Stimulated activated CD8-positive, alpha-beta memory T cell treated with anti-CD3 and anti-CD28 coated beads, Interleukin-4, amount 100 ng/mL, for 1 hour (primary cell): ENCODE results near the gene RAB43.

Experiments used
- DNase-seq, 2 donors: peaks; one replicate each; pipeline ENCODE4 v3.0.0-alpha.2; 2020; ENCODE audit warnings: low read depth in 2 of 2, low spot score in 1 of 2

RAB43 gene

DNA sequence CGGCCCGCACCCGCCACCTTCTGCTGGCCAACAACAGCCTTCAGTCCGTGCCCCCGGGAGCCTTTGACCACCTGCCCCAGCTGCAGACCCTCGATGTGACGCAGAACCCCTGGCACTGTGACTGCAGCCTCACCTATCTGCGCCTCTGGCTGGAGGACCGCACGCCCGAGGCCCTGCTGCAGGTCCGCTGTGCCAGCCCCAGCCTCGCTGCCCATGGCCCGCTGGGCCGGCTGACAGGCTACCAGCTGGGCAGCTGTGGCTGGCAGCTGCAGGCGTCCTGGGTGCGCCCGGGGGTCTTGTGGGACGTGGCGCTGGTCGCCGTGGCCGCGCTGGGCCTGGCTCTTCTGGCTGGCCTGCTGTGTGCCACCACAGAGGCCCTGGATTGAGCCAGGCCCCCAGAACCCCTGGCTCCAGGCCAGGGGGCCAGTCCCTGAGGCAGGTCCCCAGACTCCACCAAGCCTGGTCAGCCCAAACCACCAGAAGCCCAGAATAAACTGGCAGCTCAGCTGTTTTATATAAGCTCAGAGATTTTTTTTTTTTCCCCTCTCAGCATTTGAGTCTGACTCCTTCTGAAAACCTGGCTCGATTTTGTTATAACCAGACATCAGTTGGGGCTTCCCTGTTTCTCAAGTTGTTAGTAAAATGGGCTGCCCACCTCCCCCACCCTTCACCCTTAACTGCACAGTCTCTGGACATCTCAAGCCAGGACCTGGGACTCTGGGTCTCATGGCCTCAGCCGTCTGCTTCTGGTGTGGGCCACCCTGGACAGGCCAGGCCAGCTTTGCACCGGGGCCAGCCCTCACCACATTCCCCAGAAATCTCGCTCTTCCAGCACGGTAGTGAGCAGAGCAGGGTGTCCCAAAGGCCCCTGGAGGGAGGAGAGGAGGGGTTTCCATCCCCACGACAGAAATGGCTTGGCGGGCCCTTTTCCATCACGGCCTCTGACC lies 59.4 kb downstream of the RAB43 start:
- DNase-seq = no peak

DNA sequence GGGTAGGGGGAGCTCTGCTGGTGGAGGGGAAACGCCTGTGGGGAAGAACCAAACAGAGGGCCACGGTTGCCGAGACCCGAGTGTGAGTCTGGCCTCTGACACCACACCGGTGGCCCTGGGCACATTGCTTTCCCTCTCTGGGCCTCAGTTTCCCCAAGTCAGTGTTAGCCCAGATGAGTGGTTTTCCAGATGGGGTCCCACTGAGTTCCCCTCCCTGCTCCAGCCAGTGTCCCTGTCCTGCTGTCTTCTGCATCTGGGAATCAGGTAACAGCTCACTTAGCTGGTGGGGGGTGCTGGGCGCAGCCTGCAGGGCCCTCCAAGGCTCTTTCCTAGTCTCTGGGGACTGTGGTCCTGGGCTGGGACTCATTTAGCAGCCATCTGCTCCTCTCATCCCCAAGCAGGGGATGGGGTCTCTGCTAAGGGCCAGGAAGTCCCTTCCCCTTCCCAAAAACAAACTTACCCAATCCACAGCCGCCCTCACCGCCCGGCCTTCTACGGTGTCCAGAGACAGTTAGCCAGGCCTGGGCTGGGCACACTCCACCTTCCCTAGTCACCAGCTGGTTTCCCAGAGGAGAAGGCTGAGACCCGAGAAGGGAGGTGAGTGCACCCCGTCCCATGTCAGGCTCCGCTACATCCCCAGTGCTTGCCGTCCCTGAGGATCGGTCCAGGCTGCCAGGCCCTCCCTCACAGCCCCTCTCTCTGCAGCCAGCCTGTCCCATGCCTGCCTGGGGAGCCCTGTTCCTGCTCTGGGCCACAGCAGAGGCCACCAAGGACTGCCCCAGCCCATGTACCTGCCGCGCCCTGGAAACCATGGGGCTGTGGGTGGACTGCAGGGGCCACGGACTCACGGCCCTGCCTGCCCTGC lies 60.3 kb downstream of the RAB43 start:
- DNase-seq = no peak

DNA sequence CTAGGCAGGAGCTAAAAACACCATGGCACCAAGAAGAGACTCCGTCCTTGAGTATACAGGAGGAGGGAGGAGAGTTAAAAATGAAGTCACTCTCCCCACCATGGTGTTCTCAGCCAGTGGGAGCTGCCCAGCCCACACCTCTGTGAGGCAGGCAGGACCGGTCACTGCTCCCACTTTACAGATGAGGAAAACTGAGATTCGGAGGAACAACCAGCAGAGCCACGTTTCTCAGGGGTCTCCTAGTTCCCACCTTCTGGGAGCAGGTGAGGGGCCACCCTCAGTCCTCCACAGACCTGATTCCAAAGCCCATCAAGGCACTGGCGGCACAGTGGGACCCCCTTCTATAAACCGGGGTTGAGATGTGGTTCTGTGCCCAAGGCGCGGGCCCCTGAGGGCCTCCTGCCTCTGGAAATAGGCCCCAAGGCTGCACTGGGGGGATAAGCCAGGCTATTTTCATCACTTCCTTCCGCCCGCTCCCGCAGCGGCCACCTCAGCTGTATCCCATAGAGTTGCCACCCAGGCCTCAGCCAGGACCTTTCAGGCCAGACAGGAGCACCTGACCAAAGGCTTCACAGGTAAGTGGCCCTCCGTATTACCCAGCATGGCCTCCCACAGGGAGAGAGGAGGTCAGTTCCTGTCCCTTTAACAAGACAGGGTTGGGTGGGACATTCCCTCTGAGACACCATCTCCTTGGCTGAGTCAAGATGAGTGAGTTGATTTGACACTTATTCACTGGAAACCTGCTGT lies 61.2 kb downstream of the RAB43 start, which contains the start of gene GP9:
Gene GP9 (plus strand): TSS at position 504 of the 747 bp plus-strand sequence. CDS start 961 bp downstream, outside the sequence.
- no peak for DNase-seq

DNA sequence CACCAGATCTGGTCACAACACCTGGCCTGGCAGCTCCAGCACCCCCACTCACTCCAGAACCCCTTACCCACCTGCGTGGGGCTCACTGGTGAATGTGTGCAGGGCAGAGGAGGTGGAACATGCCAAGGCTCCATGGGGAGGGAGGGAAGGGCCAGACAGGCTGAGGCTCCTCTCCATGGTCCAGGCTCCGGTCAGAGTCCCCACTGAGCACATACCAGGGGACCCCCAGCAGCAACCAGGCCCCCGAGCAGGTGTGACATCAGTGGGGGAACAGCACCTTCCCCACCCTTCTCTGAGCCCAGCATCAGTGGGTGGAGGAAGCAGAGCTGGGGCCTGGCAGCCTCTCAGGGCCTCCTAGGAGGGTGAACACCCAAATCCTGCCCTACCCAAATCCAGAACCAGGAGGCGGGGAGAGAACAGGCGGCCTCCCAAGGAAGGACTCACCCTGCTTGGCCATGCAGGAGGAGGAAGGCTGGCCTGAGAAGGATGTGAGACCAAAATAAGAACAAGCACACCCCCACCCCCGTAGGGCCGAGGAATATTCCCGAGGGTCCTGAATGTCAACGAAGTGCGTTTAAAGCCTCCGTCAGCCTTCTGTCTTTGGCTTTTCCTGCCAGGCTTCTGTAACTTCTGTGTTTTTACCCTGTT lies 62.2 kb downstream of the RAB43 start:
- no peak for DNase-seq

DNA sequence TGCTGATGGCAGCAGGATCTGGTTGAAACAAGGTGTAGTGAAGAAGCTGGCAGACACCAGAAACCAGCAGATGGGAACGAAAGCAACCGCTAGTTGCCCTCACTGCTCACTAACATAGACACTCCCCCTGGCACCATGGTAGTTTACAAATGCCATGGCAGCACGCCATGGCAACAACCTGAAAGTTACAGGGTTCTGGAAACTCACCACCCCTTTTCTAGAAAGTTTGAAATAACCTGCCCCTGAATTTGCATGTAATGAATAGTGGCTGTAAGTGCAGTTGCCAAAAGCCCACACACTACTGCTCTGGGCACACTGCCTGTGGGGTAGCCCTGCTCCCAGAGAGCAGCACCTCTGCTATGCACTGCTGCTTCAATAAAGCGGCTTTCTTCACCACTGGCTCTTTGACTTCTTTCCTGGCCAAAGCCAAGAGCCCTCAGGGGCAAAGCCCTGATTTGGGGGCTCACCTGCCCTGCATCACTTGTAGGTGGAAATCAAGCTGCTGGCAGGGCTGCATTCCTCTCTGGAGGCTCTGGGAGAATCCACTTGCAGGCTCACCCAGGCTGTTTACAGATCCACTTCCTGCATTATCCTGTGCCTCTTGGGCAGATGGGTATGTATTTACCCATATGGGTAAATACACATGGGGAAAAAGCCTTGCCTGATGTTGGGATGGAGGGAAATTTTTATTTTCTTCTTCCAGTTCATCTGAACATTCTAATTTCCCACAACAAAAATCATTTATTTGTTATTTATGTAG lies 63.0 kb downstream of the RAB43 start:
- DNase-seq = no peak

DNA sequence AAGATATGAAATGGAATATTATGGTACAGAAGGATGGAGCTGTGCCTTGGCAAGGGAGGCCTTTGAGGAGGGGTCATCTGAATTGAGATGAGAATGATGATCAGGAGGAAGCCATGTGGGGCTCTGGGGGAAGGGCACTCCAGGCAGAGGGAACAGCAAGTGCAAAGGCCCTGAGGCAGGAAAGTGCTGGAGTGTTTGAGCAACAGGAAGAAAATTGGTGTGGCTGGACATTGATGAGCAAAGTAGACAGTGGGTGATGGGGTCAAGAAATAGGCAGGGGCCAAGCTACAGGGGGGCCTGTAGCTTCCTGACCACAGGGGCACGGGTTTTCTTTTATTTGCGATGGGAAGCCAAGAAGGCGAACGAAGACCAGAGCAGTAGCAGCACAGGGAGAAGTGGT lies 64.4 kb downstream of the RAB43 start:
- no peak for DNase-seq

GRCh38 chr3:129056451-129057173 lies 65.0 kb downstream of the RAB43 start:
- no peak for DNase-seq

DNA sequence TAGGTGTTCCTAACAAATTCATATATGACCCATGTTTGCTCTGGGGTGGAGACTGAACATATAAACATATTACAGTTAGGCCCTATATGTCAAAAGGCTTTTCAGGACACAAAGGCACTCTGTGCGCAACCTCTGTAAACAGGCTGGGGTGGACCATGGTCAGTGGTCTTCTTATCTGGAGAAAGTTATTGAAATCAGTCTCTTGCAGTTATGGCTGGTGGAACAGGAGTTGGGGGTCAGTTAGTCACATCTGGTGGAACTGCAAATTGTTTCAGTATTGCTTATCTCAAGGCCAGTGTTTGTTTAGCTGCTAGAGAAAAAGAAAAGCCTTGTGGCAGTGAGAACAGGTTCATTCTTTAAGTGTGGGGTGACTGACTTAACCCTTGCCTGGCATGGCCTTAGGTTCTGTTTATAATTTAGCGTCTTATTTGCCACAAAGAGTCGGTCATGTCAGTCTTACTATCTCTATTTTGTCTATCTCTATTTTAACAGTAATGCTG lies 66.9 kb downstream of the RAB43 start:
- DNase-seq = no peak

DNA sequence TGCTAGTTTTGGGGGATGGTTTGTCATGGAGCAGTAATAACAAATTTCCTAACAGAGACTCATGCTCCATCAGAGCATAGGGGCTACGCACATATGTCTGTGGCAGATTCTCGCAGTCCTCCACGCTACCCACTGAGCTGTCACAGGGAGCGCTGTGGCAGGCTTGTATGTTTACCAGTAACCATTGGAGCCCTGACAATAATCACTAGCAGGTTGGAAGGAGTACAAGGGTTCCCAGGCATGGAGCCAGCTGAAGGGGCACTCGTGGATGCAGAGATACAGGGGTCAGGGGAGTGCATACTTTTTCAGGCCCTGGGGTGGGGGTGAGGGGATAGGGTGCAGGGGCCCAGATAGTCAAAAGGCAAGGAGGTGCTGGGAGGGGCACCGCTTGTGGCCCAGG lies 68.9 kb downstream of the RAB43 start:
- no peak for DNase-seq

DNA sequence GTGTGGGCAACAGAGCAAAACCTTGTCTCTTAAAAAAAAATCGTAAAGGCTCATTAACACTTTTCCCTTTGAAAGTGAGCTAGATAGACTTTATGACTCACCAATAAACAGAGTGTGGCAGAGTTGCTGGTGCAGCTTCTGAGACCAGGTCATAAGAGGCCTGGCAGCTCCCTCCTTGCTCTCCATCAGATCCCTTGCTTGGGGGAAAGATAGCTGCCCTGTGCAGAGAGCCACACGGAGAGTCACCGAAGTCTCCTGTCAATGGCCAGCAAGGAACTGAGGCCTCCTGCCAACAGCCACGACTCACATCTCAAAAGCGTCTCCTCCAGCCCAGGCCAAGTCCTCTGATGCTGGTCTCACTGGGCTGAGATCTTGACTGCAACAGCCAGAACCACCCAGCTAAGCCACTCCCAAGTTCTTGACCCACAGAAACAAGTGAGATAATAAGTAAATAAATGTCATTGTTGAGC lies 69.7 kb downstream of the RAB43 start:
- no peak for DNase-seq

DNA sequence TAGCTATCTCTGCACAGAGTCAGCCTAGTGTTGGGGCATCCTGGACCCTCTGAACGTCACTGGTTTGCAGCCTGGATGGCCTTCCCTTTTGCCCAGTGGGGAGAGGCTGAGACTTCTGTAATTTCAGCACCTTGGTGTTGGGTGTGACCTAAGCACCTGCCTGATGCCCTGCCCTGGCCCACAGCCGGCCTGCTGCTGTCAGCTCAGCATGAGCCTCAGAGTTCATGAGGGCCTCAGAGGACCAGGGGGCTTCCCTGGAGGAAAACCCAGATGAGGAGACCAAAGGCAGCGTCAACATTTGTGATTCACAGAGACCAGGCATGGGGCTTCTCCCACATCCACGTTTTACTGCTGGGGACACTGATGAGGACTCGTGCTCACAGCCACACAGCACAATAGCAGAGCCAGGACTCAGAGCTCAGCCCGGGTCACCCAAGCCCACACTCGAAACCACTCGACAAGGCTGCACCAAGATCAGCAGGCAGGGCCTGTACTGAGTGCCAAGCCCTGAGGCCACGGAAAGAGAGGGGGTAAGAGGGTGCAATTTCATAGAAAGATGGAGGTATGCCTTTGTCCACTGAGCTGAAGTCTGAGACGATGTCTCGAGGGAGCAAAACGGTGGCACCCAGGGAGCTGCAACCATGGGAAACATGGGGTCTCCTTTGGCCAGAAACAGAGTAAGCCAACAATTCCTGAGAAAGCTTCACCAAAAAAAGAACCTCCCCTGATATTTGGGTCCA lies 70.9 kb downstream of the RAB43 start:
- no peak for DNase-seq

DNA sequence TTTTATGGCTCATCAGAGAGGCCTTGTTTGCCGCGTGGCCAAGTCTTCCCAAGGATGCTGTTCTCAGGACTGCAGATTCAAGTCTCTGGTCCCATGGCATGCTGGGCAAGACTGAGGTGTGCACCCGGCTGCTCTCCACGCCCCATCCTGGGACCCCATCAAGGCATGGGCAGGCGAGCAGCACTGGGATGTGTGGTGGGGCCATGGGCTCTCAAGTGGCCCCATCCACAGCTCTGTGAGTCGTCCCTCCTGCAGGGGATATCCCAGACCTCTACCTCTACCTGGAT lies 74.1 kb downstream of the RAB43 start:
- no peak for DNase-seq

DNA sequence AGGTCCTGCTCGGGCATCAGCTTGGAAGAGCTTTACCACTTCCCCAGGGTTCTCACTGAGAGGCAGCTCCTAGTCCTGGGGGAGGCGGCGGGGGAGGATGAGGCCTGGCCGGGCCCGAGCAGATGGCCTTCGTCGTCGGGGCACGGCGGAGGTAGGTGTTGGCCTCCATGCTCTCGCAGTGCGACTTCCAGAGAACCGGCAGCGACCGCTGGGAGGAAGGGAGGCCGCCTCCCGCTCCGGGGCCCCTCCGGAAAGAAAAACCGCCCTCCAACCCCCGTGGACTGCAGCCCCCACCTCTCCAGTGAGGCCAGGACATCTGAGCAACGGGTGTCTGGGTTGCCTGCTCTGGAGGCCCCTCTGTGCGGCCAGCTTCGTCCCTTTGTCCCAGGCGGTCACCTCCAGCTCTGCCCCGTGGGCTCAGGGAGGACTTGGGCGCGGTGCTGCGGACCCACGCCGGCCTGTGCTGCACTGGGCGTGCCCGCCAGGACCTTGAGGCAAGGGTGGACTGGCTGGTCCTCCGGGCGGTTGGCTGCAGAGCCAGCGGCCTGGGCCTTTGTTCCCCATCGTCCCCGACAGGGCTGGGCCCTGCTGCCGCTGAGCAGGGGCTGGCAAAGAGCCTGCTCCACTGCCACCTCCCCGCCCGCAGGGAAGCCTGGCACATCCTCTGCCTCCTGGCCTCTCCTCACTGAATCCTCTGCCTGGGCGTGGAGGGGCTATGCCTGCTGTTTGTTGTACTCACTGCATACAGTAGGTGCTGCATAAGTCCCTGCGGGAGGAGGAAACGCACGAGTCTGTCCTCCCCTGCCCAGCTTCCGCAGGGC lies 74.7 kb downstream of the RAB43 start:
- no peak for DNase-seq

DNA sequence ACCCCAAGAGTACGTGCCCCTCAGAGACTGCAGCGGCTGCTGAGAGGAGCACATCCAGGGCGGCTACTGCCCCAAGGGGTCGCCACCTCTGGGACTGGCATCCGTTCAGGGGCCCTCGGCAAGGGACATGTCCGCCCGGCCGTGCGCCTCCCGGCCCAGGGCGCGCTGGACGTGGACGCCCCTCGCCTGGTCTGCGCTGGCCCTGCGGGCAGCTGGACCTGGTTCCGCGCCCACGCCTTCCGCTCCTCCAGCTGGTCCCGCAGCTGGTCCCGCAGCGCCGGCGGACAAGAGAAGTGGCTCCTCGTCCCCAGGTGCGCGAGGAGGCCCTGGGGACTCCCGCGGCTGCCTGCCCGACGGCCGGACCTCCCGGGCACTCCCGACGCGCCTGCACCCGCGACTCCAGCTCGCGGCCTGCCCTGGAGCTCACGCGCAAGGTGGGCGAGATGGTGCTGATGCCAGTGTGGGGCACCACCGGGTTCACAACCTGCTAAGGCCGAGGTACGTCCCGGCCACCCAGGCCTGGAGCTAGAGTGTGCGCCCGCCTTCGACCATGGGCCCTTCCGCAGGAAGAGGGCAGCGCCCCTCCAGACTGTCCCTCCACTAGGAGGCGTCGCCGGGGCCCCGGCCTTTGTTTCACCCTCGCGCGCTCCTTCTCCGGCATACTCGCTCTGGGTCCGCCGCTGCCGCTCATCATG lies 75.4 kb downstream of the RAB43 start:
- no peak for DNase-seq

DNA sequence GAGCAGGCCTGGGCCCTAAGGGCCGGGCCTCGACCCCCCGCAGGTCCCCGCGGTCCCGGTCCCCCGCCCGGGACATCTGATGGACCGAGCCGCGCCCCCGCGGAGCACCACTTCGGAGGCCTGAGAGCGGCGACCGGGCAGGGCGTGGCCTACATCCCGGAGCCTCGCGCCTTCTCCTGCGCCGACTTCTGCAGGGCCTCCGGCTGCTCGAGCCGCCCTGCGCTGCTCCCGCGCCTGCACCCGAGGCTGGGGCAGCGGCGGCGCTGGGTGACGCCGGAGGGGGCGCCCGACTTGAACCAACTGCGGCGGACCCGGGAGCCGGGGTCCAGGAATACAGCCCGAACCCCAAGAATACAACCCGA lies 75.9 kb downstream of the RAB43 start:
- no peak for DNase-seq

DNA sequence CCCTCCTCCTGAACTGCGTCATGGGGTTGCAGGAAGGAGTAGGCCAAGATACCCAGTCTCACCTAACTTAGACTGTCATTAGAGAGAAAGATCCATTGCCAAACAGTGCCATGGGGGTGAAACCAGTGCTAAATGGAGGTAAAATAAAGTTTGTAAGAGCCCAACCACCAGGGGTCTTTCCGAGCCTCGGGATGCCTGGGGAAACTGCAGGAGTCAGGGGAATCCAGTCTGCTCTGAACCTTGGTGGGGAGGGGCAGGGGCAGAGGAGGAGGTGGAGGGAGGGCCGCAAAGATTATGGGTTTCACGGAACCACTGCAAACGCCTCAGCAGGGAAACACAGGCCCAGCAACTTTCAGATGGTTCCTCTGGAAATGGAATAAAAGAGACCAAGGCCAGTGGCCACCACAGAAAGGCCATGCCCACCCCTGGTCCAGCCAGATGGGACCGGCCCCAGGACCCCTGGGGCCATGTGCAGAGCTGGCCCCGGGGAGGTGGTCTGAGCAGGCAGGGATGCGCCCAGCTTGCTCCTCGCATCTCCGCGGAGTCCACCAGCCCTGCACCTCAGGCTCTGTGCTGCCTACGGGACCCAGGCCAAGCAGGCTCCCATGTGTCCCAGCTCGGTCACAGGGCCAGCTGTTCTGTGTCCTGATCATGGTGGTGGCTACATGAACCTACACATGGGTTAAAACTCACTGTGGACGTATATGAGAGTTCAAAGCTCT lies 80.9 kb downstream of the RAB43 start:
- no peak for DNase-seq

DNA sequence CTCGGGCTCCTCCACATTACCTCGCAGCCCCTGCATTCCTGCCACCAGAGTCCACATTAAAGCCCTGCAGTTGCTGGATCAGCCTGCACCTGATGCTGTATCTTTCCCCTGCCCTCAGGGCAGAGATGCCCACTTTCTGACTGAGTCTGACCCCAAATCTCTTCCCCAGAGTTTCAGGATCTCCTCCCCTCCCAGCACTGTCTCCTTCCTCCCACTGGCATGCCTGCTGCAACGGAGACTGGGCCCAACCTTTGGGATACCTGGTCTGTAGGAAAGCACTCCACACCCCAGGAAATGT lies 81.6 kb downstream of the RAB43 start:
- DNase-seq = no peak
